ENCODE data around the gene RPS2.

RPS2 gene

GRCh38 chr16:1980770-1981087 is 16.1 kb upstream of the RPS2 start:
- no peak for DNase-seq

GRCh38 chr16:1980030-1980769 is 15.6 kb upstream of the RPS2 start:
- no peak for DNase-seq

DNA sequence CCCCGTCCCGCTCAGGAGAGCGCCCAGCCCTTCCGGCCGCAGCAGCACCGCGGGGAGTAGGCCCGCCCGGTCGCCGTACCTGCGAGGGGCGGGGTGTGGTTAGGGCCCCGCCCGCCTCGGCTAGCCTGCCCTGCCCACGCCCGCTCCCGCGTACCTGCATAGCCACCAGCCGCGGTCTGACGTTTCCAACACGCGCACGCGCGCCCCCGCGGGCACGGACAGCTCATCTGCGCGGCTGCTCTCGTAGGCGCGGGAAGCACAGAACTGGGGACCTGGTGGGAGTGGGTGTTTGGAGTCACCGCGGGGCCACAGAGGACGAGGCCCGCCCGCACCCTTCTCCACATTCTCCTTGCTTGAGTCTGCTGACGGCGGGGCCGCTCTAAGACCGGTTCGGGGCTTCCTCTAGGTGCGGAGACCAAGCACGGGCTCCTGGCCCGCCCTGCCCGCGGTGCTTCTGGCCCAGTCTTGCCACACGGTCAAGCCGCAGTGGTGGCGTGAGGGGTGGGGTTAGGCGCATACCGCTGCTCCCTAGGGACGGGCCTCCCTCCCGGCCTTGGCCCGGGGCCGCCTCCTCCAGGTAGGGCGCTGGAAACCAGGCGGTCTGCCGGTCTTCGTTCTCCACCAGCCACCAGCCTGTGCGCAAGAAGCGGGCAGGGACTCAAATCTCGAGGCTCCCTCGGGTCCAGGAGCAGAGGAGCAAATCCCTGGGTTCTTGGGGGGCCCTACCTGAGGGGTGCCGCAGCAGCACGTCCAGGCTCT is 14.8 kb upstream of the RPS2 start:
- no peak for DNase-seq

DNA sequence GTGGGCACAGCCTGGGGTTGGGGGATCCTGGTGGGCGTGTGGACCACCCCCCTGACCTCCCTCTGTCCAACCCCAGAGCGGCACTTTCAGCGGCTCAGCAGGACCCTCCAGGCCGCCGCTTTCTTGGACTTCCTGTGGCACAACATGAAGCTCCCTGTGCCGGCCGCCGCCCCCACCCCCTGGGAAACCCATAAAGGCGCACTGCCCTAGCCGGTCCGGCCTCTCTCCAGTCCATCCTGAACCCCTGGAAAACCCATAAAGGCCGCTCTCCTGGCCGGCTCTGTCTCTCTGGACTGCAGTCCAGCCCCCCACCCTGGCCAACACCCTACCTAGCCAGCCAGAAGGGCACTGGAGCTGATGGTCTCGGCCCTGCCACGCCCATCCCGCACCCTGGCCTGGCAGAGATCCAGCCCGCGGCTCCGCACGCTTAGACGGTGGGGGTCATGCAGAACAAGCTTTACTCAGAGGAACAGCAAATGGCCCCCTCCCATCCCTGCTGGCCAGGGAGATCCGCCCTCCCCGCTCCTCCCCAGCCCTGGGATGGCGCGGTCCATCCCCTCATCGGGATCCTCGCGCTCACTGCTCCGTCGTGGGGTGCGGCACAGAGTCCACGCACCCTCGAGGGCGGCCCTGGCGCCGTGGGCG is 14.0 kb upstream of the RPS2 start:
- DNase-seq = no peak

- DNase-seq = no peak
Observed at GRCh38 chr16:1977875-1978268, 13.2 kb upstream of the RPS2 start.

DNA sequence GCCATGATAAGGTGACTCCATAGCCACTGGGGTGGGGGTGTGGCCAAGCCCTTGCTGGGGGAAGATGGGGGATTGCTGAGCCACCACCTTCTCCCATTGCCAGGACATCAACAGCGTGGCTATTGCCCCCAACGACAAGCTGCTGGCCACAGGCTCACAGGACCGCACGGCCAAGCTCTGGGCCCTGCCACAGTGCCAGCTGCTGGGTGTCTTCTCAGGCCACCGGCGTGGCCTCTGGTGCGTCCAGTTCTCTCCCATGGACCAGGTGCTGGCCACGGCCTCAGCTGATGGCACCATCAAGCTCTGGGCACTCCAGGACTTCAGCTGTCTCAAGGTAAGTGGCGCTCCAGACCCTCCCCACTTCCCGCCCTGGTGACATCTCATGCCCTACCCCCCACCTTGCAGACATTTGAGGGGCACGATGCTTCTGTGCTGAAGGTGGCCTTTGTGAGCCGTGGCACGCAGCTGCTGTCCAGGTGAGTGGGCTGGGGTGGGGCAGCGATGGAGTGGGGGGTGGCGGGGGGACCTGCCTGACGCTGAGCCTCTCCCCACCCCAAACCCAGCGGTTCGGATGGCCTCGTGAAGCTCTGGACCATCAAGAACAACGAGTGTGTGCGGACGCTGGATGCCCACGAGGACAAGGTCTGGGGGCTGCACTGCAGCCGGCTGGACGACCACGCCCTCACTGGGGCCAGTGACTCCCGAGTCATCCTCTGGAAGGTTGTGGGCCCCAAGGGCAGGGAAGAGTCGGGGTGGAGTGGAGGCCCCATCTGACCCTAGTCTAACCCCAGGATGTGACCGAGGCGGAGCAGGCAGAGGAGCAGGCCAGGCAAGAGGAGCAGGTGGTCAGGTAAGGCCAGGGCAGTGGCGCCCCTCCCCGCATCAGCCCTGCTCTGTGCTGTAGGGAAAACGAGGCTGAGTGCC is 12.6 kb upstream of the RPS2 start:
- no peak for DNase-seq

GRCh38 chr16:1976216-1976520 is 11.5 kb upstream of the RPS2 start:
- no peak for DNase-seq

DNA sequence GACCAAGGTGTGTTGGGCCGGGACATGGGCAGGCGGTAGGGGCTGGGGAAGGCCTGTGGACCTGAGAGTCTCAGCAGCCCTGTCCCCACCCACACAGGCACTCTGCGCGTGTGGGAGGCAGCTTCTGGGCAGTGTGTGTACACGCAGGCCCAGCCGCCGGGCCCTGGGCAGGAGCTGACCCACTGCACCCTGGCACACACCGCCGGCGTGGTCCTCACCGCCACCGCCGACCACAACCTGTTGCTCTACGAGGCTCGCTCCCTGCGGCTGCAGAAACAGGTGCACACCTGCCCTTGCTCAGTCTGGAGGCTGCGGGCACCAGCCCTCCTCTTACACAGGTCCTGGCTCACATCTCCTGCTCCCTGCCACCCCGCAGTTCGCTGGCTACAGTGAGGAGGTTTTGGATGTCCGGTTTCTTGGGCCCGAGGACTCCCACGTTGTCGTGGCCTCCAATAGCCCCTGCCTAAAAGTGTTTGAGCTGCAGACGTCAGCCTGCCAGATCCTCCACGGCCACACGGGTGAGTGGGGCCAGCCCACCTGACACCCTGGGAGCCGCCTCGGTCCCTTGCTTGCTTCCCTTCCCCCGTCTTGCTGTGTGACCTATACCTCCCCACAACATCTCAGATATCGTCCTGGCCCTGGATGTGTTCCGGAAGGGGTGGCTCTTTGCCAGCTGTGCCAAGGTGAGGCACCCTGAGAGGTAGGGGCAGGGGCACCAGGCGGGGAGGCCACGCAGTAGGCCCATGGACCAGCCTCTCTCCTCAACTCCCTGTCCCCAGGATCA is 11.0 kb upstream of the RPS2 start:
- DNase-seq = no peak

- no peak for DNase-seq
Observed at GRCh38 chr16:1974157-1975070, 9.8 kb upstream of the RPS2 start.

GRCh38 chr16:1973461-1974156 is 9.0 kb upstream of the RPS2 start:
- no peak for DNase-seq

- no peak for DNase-seq
Observed at GRCh38 chr16:1972490-1972877, 7.9 kb upstream of the RPS2 start.

- peak; percentile 56 to 81 for DNase-seq
Observed at GRCh38 chr16:1971796-1972489, 7.3 kb upstream of the RPS2 start, which contains the start of gene TBL3. TBL3 (plus strand) TSS chr16:1972053; CDS start chr16:1972165, 112 bp downstream.

DNA sequence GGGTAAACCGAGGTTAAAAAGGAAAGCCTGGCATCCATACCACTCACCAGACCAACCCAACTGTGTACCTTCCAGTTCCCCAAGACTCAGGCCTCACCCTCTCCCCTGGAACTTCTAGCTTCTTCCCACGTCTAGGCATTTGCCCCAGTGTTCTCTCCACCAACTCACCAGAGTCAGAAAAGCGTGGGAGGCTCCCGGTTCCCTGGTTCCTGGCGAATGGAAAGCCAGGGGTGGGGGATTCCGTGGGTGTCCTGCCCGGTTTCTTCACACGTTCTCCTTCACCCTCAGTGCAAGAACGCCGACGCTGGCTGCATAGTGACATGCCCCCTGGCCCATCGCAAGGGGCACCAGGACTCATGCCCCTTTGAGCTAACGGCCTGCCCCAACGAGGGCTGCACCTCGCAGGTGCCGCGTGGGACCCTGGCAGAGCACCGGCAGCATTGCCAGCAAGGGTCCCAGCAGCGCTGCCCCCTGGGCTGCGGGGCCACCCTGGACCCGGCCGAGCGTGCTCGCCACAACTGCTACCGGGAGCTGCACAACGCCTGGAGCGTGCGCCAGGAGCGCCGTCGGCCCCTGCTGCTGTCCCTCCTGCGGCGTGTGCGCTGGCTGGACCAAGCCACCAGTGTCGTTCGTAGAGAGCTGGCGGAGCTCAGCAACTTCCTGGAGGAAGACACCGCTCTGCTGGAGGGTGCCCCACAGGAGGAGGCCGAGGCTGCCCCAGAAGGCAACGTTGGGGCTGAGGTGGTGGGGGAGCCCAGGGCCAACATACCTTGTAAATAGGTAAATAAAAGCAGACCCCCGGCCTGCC is 3.7 kb upstream of the RPS2 start:
- no peak for DNase-seq

DNA sequence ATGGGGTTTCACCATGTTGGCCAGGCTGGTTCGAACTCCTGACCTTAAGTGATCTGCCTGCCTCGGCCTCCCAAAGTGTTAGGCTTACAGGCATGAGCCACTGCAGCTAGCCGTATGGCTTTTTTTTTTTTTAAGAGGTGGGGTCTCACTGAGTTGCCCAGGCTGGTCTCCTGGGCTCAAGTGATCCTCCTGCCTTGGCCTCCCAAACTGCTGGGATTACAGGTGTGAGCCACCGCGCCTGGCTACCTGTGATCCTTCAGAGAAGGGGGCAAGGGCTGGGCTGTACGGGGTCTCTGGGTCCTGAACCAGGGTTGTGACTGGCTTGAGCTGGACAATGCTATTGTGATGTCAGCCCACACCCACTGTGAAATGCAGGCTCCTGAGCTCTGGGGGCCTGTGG is 1.8 kb upstream of the RPS2 start, which contains the start of gene RNF151:
Gene RNF151, plus strand, starts transcription at position 397 of the 400 bp plus-strand sequence. CDS start 26 bp downstream, outside the sequence.
- DNase-seq = no peak

DNA sequence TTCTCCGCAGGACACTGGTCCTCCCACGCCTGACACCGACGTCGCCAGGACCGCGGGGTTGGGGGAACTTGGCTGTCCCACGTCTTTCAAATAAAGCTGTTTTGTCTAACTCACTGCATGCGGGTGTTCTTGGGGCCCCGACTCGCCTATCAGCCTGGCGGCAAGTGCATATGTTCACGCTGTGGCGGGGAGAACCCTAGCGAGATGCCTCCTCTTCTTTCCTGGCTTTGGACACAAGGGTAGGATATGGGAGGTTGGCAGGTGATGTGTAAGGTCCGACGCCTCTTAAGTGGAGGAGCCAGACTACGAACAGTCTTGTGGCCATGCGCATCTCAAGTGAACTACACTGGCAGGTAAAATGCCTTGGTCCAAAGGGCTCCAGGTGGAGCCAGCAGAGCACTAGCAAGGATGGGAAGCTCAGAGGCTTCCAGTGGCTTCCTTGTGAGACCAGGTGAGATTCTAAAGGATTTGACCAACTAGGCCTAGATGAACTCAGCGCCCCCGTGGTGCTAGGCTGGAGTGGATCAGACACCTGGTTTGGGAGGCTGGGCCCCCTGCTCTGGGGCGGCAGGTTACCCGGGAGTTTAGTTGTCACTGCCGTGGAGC is 873 bp upstream of the RPS2 start:
- DNase-seq = no peak

DNA sequence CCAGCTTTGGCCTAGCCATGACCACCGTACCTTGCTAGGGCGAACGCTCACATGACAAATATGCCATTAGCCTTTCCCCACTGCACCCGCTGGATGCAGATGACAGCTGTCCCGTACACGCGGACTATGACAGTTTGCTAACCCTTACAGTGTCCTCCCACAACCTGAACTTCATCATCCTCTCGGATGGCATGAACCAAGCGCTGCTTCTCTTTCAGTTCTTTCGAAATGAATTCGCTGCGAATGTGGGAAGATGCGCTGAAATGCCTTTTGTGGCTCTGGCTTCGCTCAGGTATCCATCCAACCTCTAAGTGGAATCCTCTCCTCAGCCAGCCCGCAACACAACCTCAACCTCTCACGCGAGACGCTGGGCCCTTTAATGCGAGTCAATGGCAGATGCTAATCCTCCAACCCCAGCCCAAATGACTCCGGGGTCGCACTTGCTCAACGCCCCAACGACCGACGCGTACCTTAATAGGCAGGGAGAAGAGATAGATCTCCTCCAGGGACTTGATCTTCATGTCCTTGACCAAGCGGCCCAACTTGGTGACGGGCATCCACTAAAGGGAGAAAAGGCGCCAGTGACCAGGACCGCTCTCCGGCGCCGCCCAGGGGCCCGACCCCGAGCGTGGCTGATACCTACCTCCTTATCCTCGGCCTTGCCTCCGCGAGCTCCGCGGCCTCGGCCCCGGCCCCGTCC is 670 bp downstream of the RPS2 start:
- no peak for DNase-seq

All from SW 1271 (cell line).